CD14-positive monocyte (primary cell): ENCODE measurements around the gene FBXL17. TPM values are rescaled to one million over a fixed set of nuclear protein-coding genes. Genes with fewer than 3 reads are reported as not detected.

Experiments used
- DNase-seq, 3 donors: peaks; one replicate each; pipeline ENCODE4 v3.0.0-alpha.2; 2011 to 2022
- H2AFZ ChIP-seq: 2 replicates; pipeline ENCODE4 v1.6.0; 2012; ENCODE audit warnings: mild to moderate bottlenecking, low read depth, low read length, inconsistent platforms; ENCODE audit not compliant: insufficient read depth, poor library complexity, severe bottlenecking
- H3K27ac ChIP-seq, 2 donors: 1 replicate in 1 of 2; 2 replicates in 1 of 2; pipeline ENCODE4 v1.5.1; 2012 to 2013; ENCODE audit warnings: low read length in 2 of 2, control low read depth in 1 of 2, inconsistent platforms in 1 of 2, low read depth in 1 of 2, mild to moderate bottlenecking in 1 of 2
- H3K27me3 ChIP-seq, 2 donors: one replicate each; pipeline versions ENCODE4 v1.6.0 to v1.6.1; 2011 to 2013; ENCODE audit warnings: low read length in 2 of 2; ENCODE audit not compliant: control insufficient read depth in 2 of 2, insufficient read depth in 2 of 2
- H3K36me3 ChIP-seq, 2 donors: replicated peaks in 1 of 2; 1 replicate in 1 of 2; 2 replicates in 1 of 2; pipeline versions ENCODE4 v1.5.1 to v1.6.1; 2012 to 2013; ENCODE audit warnings: low read length in 2 of 2, control low read depth in 1 of 2, inconsistent platforms in 1 of 2, mild to moderate bottlenecking in 1 of 2; ENCODE audit not compliant: insufficient read depth in 2 of 2, control insufficient read depth in 1 of 2
- H3K4me1 ChIP-seq, 2 donors: 1 replicate in 1 of 2; 2 replicates in 1 of 2; pipeline versions ENCODE4 v1.5.1 to v1.6.1; 2012 to 2013; ENCODE audit warnings: low read length in 2 of 2, control low read depth in 1 of 2, inconsistent platforms in 1 of 2, mild to moderate bottlenecking in 1 of 2, moderate library complexity in 1 of 2; ENCODE audit not compliant: insufficient read depth in 2 of 2, control insufficient read depth in 1 of 2
- H3K4me2 ChIP-seq: replicated peaks from 2 replicates; pipeline ENCODE3; 2012; ENCODE audit warnings: low read length, moderate library complexity, mild to moderate bottlenecking; ENCODE audit not compliant: poor library complexity, severe bottlenecking; ENCODE audit errors: extremely low read depth
- H3K4me3 ChIP-seq, 3 experiments: fragments of 200-600 bp in 1 of 3; sonication (generic) in 1 of 3; replicated peaks in 1 of 3; 1 replicate in 2 of 3; 2 replicates in 1 of 3; pipeline ENCODE4 v1.5.1; 2011 to 2013; ENCODE audit warnings: low read length in 3 of 3, mild to moderate bottlenecking in 3 of 3, control low read depth in 2 of 3, low read depth in 2 of 3, inconsistent platforms in 1 of 3, moderate library complexity in 1 of 3
- H3K79me2 ChIP-seq: 2 replicates; pipeline ENCODE4 v1.6.0; 2012; ENCODE audit warnings: mild to moderate bottlenecking, control low read depth, inconsistent platforms, low read length, moderate library complexity; ENCODE audit not compliant: insufficient read depth
- H3K9ac ChIP-seq: 2 replicates; pipeline ENCODE4 v1.6.0; 2017; ENCODE audit warnings: low read length, mild to moderate bottlenecking; ENCODE audit not compliant: insufficient read depth, poor library complexity, severe bottlenecking
- H3K9me3 ChIP-seq, 2 donors: replicated peaks in 1 of 2; 1 replicate in 1 of 2; 2 replicates in 1 of 2; pipeline versions ENCODE4 v1.5.1 to v1.6.1; 2012 to 2013; ENCODE audit warnings: low read length in 2 of 2, control low read depth in 1 of 2; ENCODE audit not compliant: control insufficient read depth in 1 of 2, insufficient read depth in 1 of 2
- H4K20me1 ChIP-seq: 2 replicates; pipeline ENCODE4 v1.6.0; 2012; ENCODE audit warnings: mild to moderate bottlenecking, low read length, control low read depth, moderate library complexity; ENCODE audit not compliant: insufficient read depth
- H3K27ac Mint-ChIP-seq, 7 donors: one replicate each; pipeline ENCODE4 v1.8.0; 2020; ENCODE audit warnings: mild to moderate bottlenecking in 7 of 7, mixed read lengths in 7 of 7, moderate library complexity in 6 of 7, inconsistent platforms in 2 of 7
- H3K27me3 Mint-ChIP-seq, 3 donors: one replicate each; pipeline ENCODE4 v1.8.0; 2021 to 2022; ENCODE audit warnings: low read depth in 3 of 3, mild to moderate bottlenecking in 3 of 3, mixed read lengths in 3 of 3, moderate library complexity in 3 of 3, inconsistent platforms in 1 of 3
- H3K36me3 Mint-ChIP-seq, 2 donors: one replicate each; pipeline ENCODE4 v1.8.0; 2020; ENCODE audit warnings: mixed read lengths in 2 of 2, inconsistent platforms in 1 of 2, mild to moderate bottlenecking in 1 of 2
- H3K4me1 Mint-ChIP-seq: one replicate; pipeline ENCODE4 v1.8.0; 2020; ENCODE audit warnings: mild to moderate bottlenecking, mixed read lengths
- H3K4me3 Mint-ChIP-seq, 2 donors: one replicate each; pipeline ENCODE4 v1.8.0; 2020; ENCODE audit warnings: mild to moderate bottlenecking in 2 of 2, mixed read lengths in 2 of 2, moderate library complexity in 1 of 2
- H3K9me3 Mint-ChIP-seq, 7 donors: one replicate each; pipeline ENCODE4 v1.8.0; 2020 to 2022; ENCODE audit warnings: mixed read lengths in 7 of 7, mild to moderate bottlenecking in 6 of 7, moderate library complexity in 6 of 7, inconsistent platforms in 2 of 7
- WGBS: methylation state at CpG from one replicate; pipeline ENCODE4 v1.1.5; 2013; ENCODE audit warnings: missing lambda C conversion rate; ENCODE audit not compliant: insufficient coverage; 5-methylcytosine and 5-hydroxymethylcytosine counted together
- intact Hi-C, 2 donors: fragments of 100-400 bp; cut with micrococcal nuclease; formaldehyde crosslinking; loops; one replicate each; pipeline versions ENCODE4 v1.15.0 to v1.15.1; 2023
- polyA plus RNA-seq, 3 donors: library from polyadenylated mRNA; depleted of rRNA in 1 of 3; unstranded in 2 of 3; stranded (reverse) in 1 of 3; fragments of 300-500 nt in 2 of 3; fragments of >200 nt in 1 of 3; fragmentation: Illumina TruSeq in 2 of 3; gene quantifications; 1 replicate in 2 of 3; 2 replicates in 1 of 3; pipeline ENCODE4 v1.2.3, GENCODE V29; 2012 to 2021
- TF ChIP-seq, protein P1 (sequence below): fragments of 200-600 bp; IDR thresholded peaks from one replicate; pipeline ENCODE4 v1.8.0; 2022; ENCODE audit warnings: antibody characterized with exemption, mild to moderate bottlenecking

Gene FBXL17
- polyA plus RNA-seq, 3 donors, result 1.5 to 6.6 (median 2.0) TPM

DNA sequence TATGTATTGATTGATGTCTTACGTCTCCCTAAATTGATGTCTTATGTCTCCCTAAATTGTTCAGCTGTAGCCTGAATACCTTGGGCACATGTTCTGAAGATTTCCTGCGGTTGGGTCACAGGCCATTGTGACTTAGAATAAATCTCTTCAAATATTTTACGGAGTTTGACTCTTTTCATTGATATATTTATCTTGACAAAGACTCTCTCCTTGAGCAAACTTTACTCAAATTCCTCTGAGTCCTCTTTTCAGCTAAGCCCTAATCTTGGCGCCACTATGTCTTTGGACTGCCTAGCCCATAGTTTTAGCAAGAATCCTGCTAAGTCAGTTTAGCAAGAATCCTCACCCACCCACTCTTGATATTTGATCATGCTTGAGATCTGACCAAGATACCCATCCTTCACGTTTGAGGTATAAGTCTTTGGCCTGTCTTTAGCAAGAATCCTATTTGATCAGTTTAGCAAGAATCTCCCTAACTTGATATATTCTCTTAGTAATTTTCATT is 35.3 kb upstream of the FBXL17 start:
- no peak for DNase-seq
- no peak overlapping the region for H3K9ac ChIP-seq
- Mint-ChIP-seq H3K9me3 (peaks cover 2 to 12% (median 8%) of the 10 kb centered on the region in 7 donors), H3K4me3 (no peak overlapping the region), H3K27ac (no peak overlapping the region), H3K27me3 (peaks cover 0 to 4% (median 1%) of the 10 kb centered on the region in 3 donors), H3K4me1 (no peaks in the 10 kb centered on the region), H3K36me3 (no peaks in the 10 kb centered on the region)
- 92% methylated on average over 4 of the region's 5 CpGs for WGBS
- H2AFZ ChIP-seq, result no peak overlapping the region
- TF ChIP-seq, protein P1, sequence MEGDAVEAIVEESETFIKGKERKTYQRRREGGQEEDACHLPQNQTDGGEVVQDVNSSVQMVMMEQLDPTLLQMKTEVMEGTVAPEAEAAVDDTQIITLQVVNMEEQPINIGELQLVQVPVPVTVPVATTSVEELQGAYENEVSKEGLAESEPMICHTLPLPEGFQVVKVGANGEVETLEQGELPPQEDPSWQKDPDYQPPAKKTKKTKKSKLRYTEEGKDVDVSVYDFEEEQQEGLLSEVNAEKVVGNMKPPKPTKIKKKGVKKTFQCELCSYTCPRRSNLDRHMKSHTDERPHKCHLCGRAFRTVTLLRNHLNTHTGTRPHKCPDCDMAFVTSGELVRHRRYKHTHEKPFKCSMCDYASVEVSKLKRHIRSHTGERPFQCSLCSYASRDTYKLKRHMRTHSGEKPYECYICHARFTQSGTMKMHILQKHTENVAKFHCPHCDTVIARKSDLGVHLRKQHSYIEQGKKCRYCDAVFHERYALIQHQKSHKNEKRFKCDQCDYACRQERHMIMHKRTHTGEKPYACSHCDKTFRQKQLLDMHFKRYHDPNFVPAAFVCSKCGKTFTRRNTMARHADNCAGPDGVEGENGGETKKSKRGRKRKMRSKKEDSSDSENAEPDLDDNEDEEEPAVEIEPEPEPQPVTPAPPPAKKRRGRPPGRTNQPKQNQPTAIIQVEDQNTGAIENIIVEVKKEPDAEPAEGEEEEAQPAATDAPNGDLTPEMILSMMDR, result no peak
- H3K4me3 ChIP-seq, result no peak overlapping the region
- no peak overlapping the region for H3K27ac ChIP-seq
- H3K9me3 ChIP-seq, result peaks cover 0 to 4% of the 10 kb centered on the region in 2 donors
- no peak overlapping the region for H3K4me2 ChIP-seq
- H4K20me1 ChIP-seq, result no peaks in the 10 kb centered on the region
- H3K4me1 ChIP-seq, result no peaks in the 10 kb centered on the region
- H3K36me3 ChIP-seq, result no peaks in the 10 kb centered on the region
- no peaks in the 10 kb centered on the region for H3K79me2 ChIP-seq
- intact Hi-C loops, result no loop called here
- no peaks in the 10 kb centered on the region for H3K27me3 ChIP-seq

DNA sequence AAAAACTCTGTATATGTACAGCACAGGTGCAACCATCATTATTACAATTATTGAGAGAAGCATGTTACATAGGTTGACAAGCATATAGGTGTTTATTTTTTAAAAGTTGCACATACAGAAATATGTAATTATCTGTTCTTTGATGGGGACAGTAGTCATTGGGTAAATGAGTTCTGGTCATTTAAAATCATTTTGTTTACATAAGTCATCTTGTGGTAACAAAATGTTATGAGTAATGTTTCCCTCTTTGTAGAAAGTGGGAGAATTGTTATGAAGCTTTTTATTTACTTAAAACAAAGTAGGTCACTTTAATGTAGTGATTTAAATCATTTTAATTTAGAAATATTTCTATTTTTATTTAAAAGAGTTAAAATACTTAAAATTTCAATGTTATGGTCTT is 33.8 kb upstream of the FBXL17 start:
- TF ChIP-seq, protein P1, result no peak
- H3K4me3 Mint-ChIP-seq, result no peak overlapping the region

More for the DNA sequence above, 33.8 kb upstream of the FBXL17 start:
- H3K27ac ChIP-seq, result no peak overlapping the region
- intact Hi-C loops, result no loop called here
- H3K9ac ChIP-seq, result no peak overlapping the region
- H3K4me3 ChIP-seq, result no peak overlapping the region
- no peak for DNase-seq
- H3K9me3 ChIP-seq, result peaks cover 0 to 4% of the 10 kb centered on the region in 2 donors
- Mint-ChIP-seq H3K27ac (no peak overlapping the region), H3K4me1 (no peaks in the 10 kb centered on the region), H3K27me3 (peaks cover 0 to 1% (median 1%) of the 10 kb centered on the region in 3 donors), H3K36me3 (no peaks in the 10 kb centered on the region), H3K9me3 (peaks cover 2 to 12% (median 5%) of the 10 kb centered on the region in 7 donors)
- H3K79me2 ChIP-seq, result no peaks in the 10 kb centered on the region
- H4K20me1 ChIP-seq, result no peaks in the 10 kb centered on the region
- no peak overlapping the region for H3K4me2 ChIP-seq
- H2AFZ ChIP-seq, result no peak overlapping the region
- no peaks in the 10 kb centered on the region for H3K27me3 ChIP-seq
- H3K36me3 ChIP-seq, result no peaks in the 10 kb centered on the region
- no peaks in the 10 kb centered on the region for H3K4me1 ChIP-seq
